OCI-M2 (cell line): ENCODE measurements around the gene KANK4.

ENCODE experiments used
- DNase-seq: peaks from one replicate; lab custom pipeline; 2025; ENCODE audit not compliant: unreplicated experiment; lab: John Stamatoyannopoulos, UW

Gene KANK4

GRCh38 chr1:62318756-62319544 is at the start of gene KANK4:
Gene KANK4 (minus strand): TSS chr1:62319434. CDS start chr1:62281564, 37,870 bp downstream.
- DNase-seq, result no peak

GRCh38 chr1:62368989-62369388 is 49.8 kb upstream of the KANK4 start:
- DNase-seq, result no peak

- no peak for DNase-seq
Measured at GRCh38 chr1:62367005-62367557, 47.8 kb upstream of the KANK4 start.

- DNase-seq, result no peak
Measured at GRCh38 chr1:62364721-62365120, 45.5 kb upstream of the KANK4 start.

DNA sequence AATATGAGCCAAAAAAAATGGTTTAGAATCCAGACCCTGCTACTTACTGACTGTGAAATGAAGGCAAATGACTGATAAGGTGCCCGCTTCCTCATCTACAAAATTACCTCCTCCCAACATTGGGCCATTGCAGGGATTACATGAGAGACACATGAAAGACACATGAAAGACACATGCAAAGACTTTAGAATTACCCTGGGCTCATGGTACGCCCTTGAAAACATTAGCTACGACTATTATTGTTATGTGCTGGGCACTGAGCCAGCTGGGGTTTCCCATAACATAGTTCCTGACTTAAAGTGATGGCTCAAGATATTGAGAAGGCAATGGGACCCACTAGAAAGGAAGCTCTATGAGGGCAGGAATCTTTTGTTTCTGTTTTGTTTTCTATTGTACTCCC is 43.7 kb upstream of the KANK4 start:
- DNase-seq, result no peak

DNA sequence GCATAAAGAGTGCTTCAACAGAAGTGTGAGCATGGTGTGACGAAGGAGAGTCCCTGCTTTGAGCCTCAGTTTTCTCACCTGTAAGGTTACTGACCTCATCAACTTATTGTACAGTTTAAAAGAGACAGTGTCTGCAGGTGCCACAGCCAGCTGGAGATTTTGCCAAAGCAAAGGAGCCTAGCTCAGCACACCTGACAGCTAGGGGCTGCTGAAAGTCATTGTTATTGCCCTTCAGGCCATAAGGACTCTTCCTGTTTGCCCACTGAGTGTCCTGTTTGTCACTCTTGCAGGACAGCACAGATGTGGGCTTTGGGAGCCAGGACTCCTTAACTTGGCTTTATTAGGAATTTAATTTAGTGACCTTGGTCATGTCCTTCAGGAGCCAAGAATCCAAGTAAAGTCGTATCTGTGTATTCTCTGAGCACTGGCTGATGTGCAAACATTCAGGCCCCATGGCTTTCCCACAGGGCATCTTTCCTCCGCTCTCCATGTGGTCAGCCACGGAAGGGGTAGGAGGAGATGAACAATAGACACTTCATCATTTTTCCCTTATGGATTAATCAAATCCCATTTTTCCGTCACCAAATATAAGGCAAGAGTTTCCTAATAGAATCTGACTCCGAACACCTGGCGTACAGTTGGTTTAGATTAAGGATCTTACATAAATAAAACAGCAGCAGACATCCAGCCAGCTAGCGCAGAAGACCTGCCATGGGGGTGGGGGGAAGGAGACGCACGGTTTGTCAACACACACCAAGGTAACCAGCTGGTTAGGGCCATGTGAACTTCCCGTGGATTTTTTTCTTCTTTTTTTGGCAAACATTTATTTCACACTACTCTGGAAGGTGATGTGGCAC is 43.1 kb upstream of the KANK4 start:
- DNase-seq, result no peak

DNA sequence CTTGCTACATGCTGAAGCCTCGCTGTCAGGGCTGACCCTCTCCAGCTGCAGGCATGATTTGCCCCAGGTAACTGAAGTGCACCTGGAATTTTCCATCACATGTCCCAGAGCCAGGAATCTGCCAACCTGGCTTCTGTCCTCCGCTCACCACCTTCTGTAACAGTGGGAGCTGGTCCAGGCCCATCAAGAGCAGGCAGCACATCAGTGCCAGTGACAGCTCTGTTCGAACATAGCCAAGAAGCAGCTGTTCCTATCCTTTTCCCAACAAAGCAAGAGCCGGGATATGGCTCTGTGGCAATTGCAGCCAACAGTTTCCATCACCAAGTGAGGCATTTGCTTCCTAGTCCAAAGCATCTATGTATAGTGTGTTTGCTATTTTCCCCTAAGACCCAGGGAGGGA is 42.2 kb upstream of the KANK4 start:
- DNase-seq, result no peak

- no peak for DNase-seq
Measured at GRCh38 chr1:62358665-62359373, 39.6 kb upstream of the KANK4 start.

- DNase-seq, result no peak
Measured at GRCh38 chr1:62357916-62358315, 38.7 kb upstream of the KANK4 start.

DNA sequence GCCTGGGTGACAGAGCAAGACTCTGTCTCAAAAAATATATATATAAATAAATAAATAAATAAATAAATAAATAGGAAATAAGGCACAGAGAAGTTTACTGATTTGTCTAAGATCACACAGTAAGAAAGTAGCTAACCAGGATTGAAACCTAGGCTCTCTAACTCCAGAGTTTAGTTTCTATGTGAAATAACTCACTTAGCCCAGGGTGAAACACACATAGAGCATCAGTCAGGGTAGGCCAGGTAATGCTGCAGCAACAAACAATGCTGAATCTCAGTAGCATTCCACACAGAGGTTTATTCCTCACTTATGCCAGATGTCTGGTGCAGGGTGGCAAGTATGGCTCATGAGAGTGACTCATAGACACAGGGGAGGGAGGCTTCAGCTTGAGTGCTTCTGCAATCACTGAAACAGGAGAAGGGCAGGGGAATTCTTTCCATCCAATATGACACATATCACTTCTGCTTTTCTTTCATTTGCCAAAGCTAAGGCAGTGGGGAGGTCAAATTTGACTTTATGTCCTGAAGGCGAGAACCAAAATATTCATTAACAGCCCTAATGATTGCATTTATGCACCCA is 37.1 kb upstream of the KANK4 start:
- no peak for DNase-seq

DNA sequence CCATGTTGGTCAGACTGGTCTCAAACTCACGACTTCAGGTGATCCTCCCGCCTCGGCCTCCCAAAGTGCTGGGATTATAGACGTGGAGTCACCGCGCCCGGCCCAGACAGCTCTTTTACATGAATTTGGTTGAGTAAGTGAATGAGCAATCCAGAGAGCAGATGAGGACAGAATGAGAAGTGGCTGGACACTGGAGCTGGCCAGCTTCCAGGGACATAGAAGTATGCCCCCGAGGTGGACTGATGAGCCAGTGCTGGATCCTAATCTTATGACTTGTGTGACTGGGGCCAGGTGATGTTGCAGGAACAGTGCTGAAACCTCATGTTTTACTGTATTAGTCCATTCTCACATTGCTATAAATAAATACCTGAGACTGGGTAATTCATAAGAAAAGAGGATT is 35.9 kb upstream of the KANK4 start:
- no peak for DNase-seq

- DNase-seq, result no peak
Measured at GRCh38 chr1:62353853-62354252, 34.6 kb upstream of the KANK4 start.

DNA sequence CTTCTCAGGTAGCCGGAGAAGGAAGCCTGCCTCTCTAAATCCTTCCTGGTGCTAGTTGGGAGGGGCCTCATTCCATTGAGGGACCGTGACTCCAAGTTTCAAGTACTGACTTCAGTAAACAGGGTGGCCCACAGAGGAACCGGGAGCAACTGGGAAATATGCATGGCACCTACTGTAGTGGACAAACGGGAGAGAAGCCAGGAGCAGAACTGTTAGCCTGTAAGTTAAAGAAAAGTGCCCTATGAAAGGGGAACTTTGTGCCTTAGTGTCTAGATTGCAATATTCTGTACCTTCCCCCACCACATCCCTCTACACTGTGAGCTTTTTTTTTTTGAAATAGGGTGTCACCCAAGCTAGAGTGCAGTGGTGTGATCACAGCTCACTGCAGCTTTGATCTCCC is 33.2 kb upstream of the KANK4 start:
- DNase-seq, result no peak

DNA sequence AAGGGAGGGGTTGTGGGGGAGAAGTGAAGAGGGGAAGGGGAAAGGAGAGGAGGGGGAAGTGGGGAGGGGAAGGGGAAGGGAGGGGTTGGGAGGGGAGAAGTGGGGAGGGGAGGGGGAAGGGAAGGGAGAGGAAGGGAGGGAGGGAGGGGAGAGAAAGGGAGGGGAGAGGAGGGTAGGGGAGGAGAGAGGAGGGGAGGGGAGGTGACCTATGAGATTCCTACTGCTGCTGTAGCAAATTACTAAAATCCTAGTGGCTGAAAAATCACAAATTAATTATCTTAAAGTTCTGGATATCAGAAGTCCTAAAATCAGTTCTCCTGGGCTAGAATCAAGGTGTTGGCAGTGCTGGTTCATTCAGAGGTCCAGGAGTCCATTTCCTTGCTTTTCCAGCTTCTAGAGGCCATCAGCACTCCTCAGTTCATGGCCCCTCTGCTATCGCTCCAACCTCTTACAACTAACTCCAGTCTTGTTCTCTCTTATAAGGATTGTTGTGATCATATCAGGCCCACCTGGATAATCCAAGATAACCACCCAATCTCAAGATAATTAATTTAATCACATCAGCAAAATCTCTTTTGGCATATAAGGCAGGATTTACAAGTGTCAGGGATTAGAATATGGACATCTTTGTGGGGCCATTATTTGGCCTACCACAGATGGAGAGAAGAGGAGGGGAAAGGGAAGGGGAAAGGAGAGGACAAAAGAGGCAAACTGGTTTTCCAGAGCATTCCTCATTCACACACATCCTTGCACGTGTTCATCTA is 30.4 kb upstream of the KANK4 start:
- no peak for DNase-seq

- no peak for DNase-seq
Measured at GRCh38 chr1:62346886-62347285, 27.7 kb upstream of the KANK4 start.

- DNase-seq, result no peak
Measured at GRCh38 chr1:62343911-62344310, 24.7 kb upstream of the KANK4 start.

DNA sequence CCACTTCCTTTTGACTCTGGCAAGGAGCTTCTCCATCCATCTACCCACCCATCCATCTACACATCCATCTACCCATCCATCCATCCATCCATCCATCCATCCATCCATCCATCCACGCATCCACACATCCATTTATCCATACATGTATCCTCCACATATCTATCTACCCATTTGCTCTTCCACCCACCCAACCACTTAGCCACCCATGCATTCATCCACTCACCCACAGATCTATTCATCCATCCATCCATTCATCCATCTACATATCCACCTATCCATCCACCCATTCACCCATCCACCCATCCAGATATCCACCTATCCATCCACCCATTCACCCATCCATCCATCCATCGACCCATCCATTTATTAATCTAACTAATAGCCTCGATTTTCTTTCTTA is 23.0 kb upstream of the KANK4 start:
- DNase-seq, result no peak

- no peak for DNase-seq
Measured at GRCh38 chr1:62341615-62342014, 22.4 kb upstream of the KANK4 start.

DNA sequence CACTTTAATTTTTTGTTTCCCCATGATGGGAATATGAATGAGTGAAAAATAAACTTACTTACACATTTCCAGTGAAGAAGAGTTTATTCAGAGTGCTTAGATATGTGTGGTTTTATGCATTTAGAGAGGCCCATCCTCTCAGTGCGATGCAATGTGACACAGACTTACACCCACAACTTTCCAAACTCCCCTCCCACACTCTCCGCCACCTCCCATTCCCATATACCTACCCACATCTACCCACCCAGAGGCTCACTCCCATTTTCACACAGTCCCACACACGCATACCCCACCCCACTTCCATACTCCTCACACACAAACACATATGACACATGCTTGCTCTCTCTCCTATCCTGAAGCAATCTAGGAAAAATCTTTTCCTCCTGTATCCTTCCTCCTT is 21.9 kb upstream of the KANK4 start:
- DNase-seq, result no peak
